ENCODE data around the gene CAB39.

The CAB39 gene

DNA sequence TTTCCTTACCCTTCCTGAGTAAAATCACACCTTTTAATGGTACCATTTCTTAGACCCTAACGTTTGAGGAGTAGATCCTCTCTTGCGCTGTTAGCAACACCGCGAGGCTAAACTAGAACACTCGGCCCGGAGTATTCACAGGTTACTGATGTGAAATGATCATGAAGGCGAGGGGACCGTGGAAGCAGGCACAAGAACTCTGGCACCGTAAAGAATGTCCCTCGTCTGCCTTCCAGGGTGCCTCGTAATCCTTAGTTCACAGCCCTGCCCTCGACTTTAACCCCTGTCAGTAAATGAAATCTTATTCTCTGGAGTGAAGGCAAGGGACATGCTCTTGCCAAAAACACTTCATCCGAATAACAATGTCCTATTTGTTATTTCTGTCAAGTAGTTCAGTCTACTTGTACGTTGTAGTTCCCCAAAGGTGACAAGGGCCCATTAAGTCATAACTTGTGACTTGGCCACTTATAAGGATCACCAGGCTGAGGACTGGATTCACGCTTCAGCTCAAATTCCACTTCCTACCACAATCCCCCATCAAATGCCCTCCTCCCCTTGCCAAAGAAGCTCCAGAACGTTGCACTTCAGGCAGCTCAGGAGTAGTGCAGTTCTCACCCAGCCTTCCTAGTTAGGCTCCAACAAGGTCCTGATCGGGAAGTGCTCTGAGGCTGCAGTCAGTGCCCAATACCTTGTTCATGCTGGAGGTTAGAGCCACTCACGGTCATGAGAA, 108.8 kb downstream of the CAB39 start:
- no peak overlapping the region for H3K4me3 ChIP-seq (ENCODE audit: low read depth in 1 of 5, low read length in 5 of 5)
- peaks cover 14 to 48% (median 29%) of the 10 kb centered on the region in 5 donors for H3K36me3 ChIP-seq (ENCODE audit: control insufficient read depth in 5 of 5, insufficient read depth in 5 of 5, low read length in 5 of 5)
- no peak overlapping the region for H3K27ac ChIP-seq (ENCODE audit: low read depth, low read length)
- H3K27me3 ChIP-seq (ENCODE audit: control insufficient read depth in 5 of 5, insufficient read depth in 4 of 5, low read length in 5 of 5), result no peaks in the 10 kb centered on the region
- no peak overlapping the region for H3K9ac ChIP-seq (ENCODE audit: low read length in 5 of 5)
- H3K4me1 ChIP-seq (ENCODE audit: control insufficient read depth in 5 of 5, insufficient read depth in 5 of 5, low read length in 5 of 5), result peaks cover 0 to 6% (median 4%) of the 10 kb centered on the region in 5 donors
- H3K9me3 ChIP-seq (ENCODE audit: control insufficient read depth in 5 of 5, low read length in 5 of 5), result no peaks in the 10 kb centered on the region

DNA sequence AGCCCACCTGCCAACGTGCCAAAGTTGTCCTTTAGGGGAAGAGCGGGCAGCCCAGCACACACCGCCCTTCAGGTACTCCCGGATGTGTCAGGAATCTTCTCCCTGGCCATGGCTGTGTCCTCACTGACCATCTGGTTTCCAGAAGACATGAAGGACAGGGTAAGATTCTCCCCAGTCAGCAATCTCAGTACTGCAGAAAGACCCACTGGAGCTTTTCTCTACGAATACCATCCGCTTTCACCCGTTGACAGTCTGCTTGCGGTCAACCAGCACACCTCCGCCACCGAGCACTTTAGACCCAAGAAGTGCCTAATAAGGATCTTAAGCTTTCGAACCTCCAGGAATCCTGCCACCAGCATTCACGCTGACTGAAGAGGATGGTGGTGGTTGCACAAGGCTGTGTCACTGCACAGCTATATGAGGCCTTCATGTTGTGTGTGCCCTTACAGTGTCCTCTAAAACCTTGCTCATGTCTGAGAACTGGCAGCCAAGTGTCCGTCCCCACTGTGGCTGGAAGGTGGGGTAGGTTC, 109.4 kb downstream of the CAB39 start:
- peaks cover 12 to 42% (median 25%) of the 10 kb centered on the region in 5 donors for H3K36me3 ChIP-seq (ENCODE audit: control insufficient read depth in 5 of 5, insufficient read depth in 5 of 5, low read length in 5 of 5)

DNA sequence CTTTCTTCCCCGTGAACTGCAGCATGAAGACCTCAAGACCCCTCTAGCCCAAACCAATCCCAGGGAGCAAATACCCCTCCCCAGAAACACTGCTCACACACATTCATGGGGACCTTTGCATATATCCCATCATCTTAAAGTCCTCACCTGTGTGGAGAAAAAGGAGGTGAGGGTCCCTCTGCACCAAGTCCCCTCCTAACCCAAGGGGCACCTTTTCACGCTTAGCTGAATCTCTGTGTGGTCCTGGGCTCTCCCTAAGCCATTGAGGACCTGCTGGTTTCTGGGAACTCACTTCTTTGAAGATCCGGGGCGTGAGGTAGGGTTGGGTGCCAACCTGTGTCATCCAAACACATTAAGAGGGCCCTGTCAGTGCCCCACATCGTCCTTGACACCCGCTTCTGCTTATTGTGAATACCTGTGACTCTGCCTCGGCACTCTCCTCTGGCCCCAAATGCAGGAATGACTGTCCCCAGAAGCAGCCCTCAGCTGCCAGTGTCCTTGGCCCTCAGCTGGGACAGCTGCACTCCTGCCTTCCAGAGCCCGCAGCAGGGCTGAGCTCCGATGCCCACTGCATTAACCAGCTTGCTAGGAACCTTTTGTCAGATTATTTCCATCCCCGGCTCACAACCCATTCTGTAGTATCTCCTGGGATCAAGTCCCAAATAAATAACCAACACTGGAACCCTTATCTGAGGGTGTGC, 110.8 kb downstream of the CAB39 start:
- no peak overlapping the region for H3K27ac ChIP-seq (ENCODE audit: low read depth, low read length)
- peaks cover 3 to 28% (median 15%) of the 10 kb centered on the region in 5 donors for H3K36me3 ChIP-seq (ENCODE audit: control insufficient read depth in 5 of 5, insufficient read depth in 5 of 5, low read length in 5 of 5)
- peaks cover 0 to 12% (median 0%) of the 10 kb centered on the region in 5 donors for H3K27me3 ChIP-seq (ENCODE audit: control insufficient read depth in 5 of 5, insufficient read depth in 4 of 5, low read length in 5 of 5)
- peaks cover 0 to 14% (median 9%) of the 10 kb centered on the region in 5 donors for H3K4me1 ChIP-seq (ENCODE audit: control insufficient read depth in 5 of 5, insufficient read depth in 5 of 5, low read length in 5 of 5)
- H3K4me3 ChIP-seq (ENCODE audit: low read depth in 1 of 5, low read length in 5 of 5), result no peak overlapping the region
- no peaks in the 10 kb centered on the region for H3K9me3 ChIP-seq (ENCODE audit: control insufficient read depth in 5 of 5, low read length in 5 of 5)
- no peak overlapping the region for H3K9ac ChIP-seq (ENCODE audit: low read length in 5 of 5)

More for the DNA sequence above, 109.4 kb downstream of the CAB39 start:
- H3K27ac ChIP-seq (ENCODE audit: low read depth, low read length), result no peak overlapping the region
- H3K27me3 ChIP-seq (ENCODE audit: control insufficient read depth in 5 of 5, insufficient read depth in 4 of 5, low read length in 5 of 5), result peaks cover 0 to 5% (median 0%) of the 10 kb centered on the region in 5 donors
- H3K9me3 ChIP-seq (ENCODE audit: control insufficient read depth in 5 of 5, low read length in 5 of 5), result no peaks in the 10 kb centered on the region
- H3K4me3 ChIP-seq (ENCODE audit: low read depth in 1 of 5, low read length in 5 of 5), result no peak overlapping the region
- H3K4me1 ChIP-seq (ENCODE audit: control insufficient read depth in 5 of 5, insufficient read depth in 5 of 5, low read length in 5 of 5), result peaks cover 0 to 6% (median 4%) of the 10 kb centered on the region in 5 donors
- H3K9ac ChIP-seq (ENCODE audit: low read length in 5 of 5), result no peak overlapping the region

DNA sequence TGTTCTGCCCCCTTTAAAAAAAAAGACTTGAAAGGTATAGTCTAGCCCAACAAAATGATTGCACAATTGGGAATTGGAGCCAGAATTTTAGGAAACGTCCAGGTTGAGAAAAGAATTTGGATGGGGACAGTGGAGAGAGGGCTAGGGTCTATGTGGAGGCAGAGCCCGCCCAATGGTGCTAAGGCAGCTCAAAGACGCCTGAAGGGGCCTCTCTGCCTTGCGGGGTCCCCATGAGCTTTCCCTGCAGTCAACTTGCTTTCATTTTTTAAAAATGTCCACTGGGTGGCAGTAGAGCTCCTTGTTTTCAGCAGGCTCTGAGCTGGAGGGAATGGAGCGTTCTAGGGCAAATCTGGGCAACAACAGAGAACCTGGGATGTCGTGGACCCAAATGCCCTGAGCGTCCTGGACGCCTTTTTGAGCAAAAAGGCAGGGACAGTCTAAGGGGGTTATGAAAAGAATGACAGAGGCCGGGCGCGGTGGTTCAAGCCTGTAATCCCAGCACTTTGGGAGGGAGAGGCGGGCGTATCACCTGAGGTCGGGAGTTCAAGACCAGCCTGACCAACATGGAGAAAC, 111.8 kb downstream of the CAB39 start:
- peaks cover 0 to 1% (median 0%) of the 10 kb centered on the region in 5 donors for H3K9me3 ChIP-seq (ENCODE audit: control insufficient read depth in 5 of 5, low read length in 5 of 5)
- H3K36me3 ChIP-seq (ENCODE audit: control insufficient read depth in 5 of 5, insufficient read depth in 5 of 5, low read length in 5 of 5), result peaks cover 0 to 21% (median 7%) of the 10 kb centered on the region in 5 donors
- peaks cover 0 to 19% (median 14%) of the 10 kb centered on the region in 5 donors for H3K4me1 ChIP-seq (ENCODE audit: control insufficient read depth in 5 of 5, insufficient read depth in 5 of 5, low read length in 5 of 5)
- no peak overlapping the region for H3K27ac ChIP-seq (ENCODE audit: low read depth, low read length)
- H3K9ac ChIP-seq (ENCODE audit: low read length in 5 of 5), result peak overlapping the region in 2 of 5 donors; percentile 47 to 48
- peak overlapping the region; percentile 26 to 65 (median 41) for H3K4me3 ChIP-seq (ENCODE audit: low read depth in 1 of 5, low read length in 5 of 5)
- H3K27me3 ChIP-seq (ENCODE audit: control insufficient read depth in 5 of 5, insufficient read depth in 4 of 5, low read length in 5 of 5), result peaks cover 0 to 19% (median 0%) of the 10 kb centered on the region in 5 donors

GRCh38 chr2:230825354-230825753, 112.7 kb downstream of the CAB39 start:
- H3K27me3 ChIP-seq (ENCODE audit: control insufficient read depth in 5 of 5, insufficient read depth in 4 of 5, low read length in 5 of 5), result peaks cover 0 to 19% (median 0%) of the 10 kb centered on the region in 5 donors
- no peak overlapping the region for H3K27ac ChIP-seq (ENCODE audit: low read depth, low read length)
- H3K4me3 ChIP-seq (ENCODE audit: low read depth in 1 of 5, low read length in 5 of 5), result no peak overlapping the region
- H3K9me3 ChIP-seq (ENCODE audit: control insufficient read depth in 5 of 5, low read length in 5 of 5), result peaks cover 0 to 7% (median 6%) of the 10 kb centered on the region in 5 donors
- peaks cover 0 to 18% (median 6%) of the 10 kb centered on the region in 5 donors for H3K36me3 ChIP-seq (ENCODE audit: control insufficient read depth in 5 of 5, insufficient read depth in 5 of 5, low read length in 5 of 5)
- no peak overlapping the region for H3K9ac ChIP-seq (ENCODE audit: low read length in 5 of 5)
- H3K4me1 ChIP-seq (ENCODE audit: control insufficient read depth in 5 of 5, insufficient read depth in 5 of 5, low read length in 5 of 5), result peaks cover 0 to 19% (median 14%) of the 10 kb centered on the region in 5 donors

GRCh38 chr2:230827774-230828271, 115.2 kb downstream of the CAB39 start:
- peak overlapping the region in 4 of 5 donors; percentile 22 to 59 (median 54) for H3K4me3 ChIP-seq (ENCODE audit: low read depth in 1 of 5, low read length in 5 of 5)
- peaks cover 0 to 30% (median 26%) of the 10 kb centered on the region in 5 donors for H3K4me1 ChIP-seq (ENCODE audit: control insufficient read depth in 5 of 5, insufficient read depth in 5 of 5, low read length in 5 of 5)
- H3K27ac ChIP-seq (ENCODE audit: low read depth, low read length), result no peak overlapping the region
- H3K36me3 ChIP-seq (ENCODE audit: control insufficient read depth in 5 of 5, insufficient read depth in 5 of 5, low read length in 5 of 5), result no peaks in the 10 kb centered on the region
- peaks cover 0 to 19% (median 0%) of the 10 kb centered on the region in 5 donors for H3K27me3 ChIP-seq (ENCODE audit: control insufficient read depth in 5 of 5, insufficient read depth in 4 of 5, low read length in 5 of 5)
- peaks cover 0 to 7% (median 6%) of the 10 kb centered on the region in 5 donors for H3K9me3 ChIP-seq (ENCODE audit: control insufficient read depth in 5 of 5, low read length in 5 of 5)
- peak overlapping the region in 2 of 5 donors; percentile 32 to 37 for H3K9ac ChIP-seq (ENCODE audit: low read length in 5 of 5)

GRCh38 chr2:230828272-230828961, 115.8 kb downstream of the CAB39 start:
- peaks cover 0 to 19% (median 0%) of the 10 kb centered on the region in 5 donors for H3K27me3 ChIP-seq (ENCODE audit: control insufficient read depth in 5 of 5, insufficient read depth in 4 of 5, low read length in 5 of 5)
- H3K36me3 ChIP-seq (ENCODE audit: control insufficient read depth in 5 of 5, insufficient read depth in 5 of 5, low read length in 5 of 5), result no peaks in the 10 kb centered on the region
- H3K9ac ChIP-seq (ENCODE audit: low read length in 5 of 5), result peak overlapping the region in 2 of 5 donors; percentile 32 to 37
- H3K9me3 ChIP-seq (ENCODE audit: control insufficient read depth in 5 of 5, low read length in 5 of 5), result peaks cover 0 to 7% (median 6%) of the 10 kb centered on the region in 5 donors
- H3K27ac ChIP-seq (ENCODE audit: low read depth, low read length), result no peak overlapping the region
- H3K4me1 ChIP-seq (ENCODE audit: control insufficient read depth in 5 of 5, insufficient read depth in 5 of 5, low read length in 5 of 5), result peaks cover 0 to 30% (median 26%) of the 10 kb centered on the region in 5 donors
- peak overlapping the region in 4 of 5 donors; percentile 22 to 59 (median 54) for H3K4me3 ChIP-seq (ENCODE audit: low read depth in 1 of 5, low read length in 5 of 5)

DNA sequence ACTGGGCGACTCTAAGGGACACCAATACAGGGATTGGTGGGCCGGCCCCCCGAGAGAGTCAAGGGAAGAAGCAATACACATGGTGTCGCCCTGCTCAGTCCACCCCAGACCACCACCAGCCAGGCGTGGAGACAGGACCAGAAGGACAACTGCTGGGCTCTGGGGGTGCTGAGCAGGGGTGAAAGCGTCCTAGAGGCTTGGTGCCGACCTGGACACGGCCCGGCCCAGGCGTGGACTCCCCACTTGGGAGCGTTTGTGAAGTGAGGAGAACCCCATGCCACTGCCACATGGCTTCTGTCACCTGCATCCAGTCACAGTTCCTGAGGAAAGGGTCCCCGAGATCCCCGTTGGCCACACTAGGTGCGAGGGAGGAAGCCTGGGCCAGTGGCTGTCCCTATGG, 116.7 kb downstream of the CAB39 start:
- peaks cover 0 to 28% (median 25%) of the 10 kb centered on the region in 5 donors for H3K4me1 ChIP-seq (ENCODE audit: control insufficient read depth in 5 of 5, insufficient read depth in 5 of 5, low read length in 5 of 5)

GRCh38 chr2:230829959-230830358, 117.3 kb downstream of the CAB39 start:
- H3K4me1 ChIP-seq (ENCODE audit: control insufficient read depth in 5 of 5, insufficient read depth in 5 of 5, low read length in 5 of 5), result peaks cover 0 to 25% (median 21%) of the 10 kb centered on the region in 5 donors
- no peak overlapping the region for H3K9ac ChIP-seq (ENCODE audit: low read length in 5 of 5)
- peaks cover 0 to 19% (median 0%) of the 10 kb centered on the region in 5 donors for H3K27me3 ChIP-seq (ENCODE audit: control insufficient read depth in 5 of 5, insufficient read depth in 4 of 5, low read length in 5 of 5)
- no peak overlapping the region for H3K4me3 ChIP-seq (ENCODE audit: low read depth in 1 of 5, low read length in 5 of 5)
- no peak overlapping the region for H3K27ac ChIP-seq (ENCODE audit: low read depth, low read length)
- no peaks in the 10 kb centered on the region for H3K36me3 ChIP-seq (ENCODE audit: control insufficient read depth in 5 of 5, insufficient read depth in 5 of 5, low read length in 5 of 5)
- H3K9me3 ChIP-seq (ENCODE audit: control insufficient read depth in 5 of 5, low read length in 5 of 5), result peaks cover 0 to 7% (median 6%) of the 10 kb centered on the region in 5 donors

More for the DNA sequence above, 116.7 kb downstream of the CAB39 start:
- no peak overlapping the region for H3K9ac ChIP-seq (ENCODE audit: low read length in 5 of 5)
- H3K4me3 ChIP-seq (ENCODE audit: low read depth in 1 of 5, low read length in 5 of 5), result no peak overlapping the region
- no peaks in the 10 kb centered on the region for H3K36me3 ChIP-seq (ENCODE audit: control insufficient read depth in 5 of 5, insufficient read depth in 5 of 5, low read length in 5 of 5)
- H3K9me3 ChIP-seq (ENCODE audit: control insufficient read depth in 5 of 5, low read length in 5 of 5), result peaks cover 0 to 7% (median 6%) of the 10 kb centered on the region in 5 donors
- peaks cover 0 to 19% (median 0%) of the 10 kb centered on the region in 5 donors for H3K27me3 ChIP-seq (ENCODE audit: control insufficient read depth in 5 of 5, insufficient read depth in 4 of 5, low read length in 5 of 5)
- no peak overlapping the region for H3K27ac ChIP-seq (ENCODE audit: low read depth, low read length)

Data from subcutaneous abdominal adipose tissue (tissue), 5 donors.